SK-N-SH (cell line): ENCODE measurements around the gene PIGB. TPM values are rescaled to one million over a fixed set of nuclear protein-coding genes. Genes with fewer than 3 reads are reported as not detected.

Experiments
- CTCF ChIA-PET: fragments of 300-600, 350-600 bp; formaldehyde crosslinking; extraction: SDS; loops from one replicate; lab custom pipeline; 2021; lab: Yijun Ruan, JAX
- POLR2A ChIA-PET: fragments of 350-600 bp; sonication (Branson Sonifier 250); formaldehyde crosslinking; extraction: SDS; loops from one replicate; lab custom pipeline; 2020; ENCODE audit warnings: antibody characterized with exemption, inconsistent platforms; lab: Yijun Ruan, JAX
- DNase-seq: peaks from one replicate; pipeline ENCODE4 v3.0.0; 2012
- H2AFZ ChIP-seq: fragments of 200-600 bp; sonication (generic); 2 replicates; pipeline ENCODE4 v1.8.1; 2016; ENCODE audit warnings: antibody characterized with exemption, mild to moderate bottlenecking, low read depth
- H3F3A ChIP-seq: fragments of 200-600 bp; sonication (generic); replicated peaks from 2 replicates; pipeline ENCODE3; 2016; ENCODE audit warnings: antibody characterized with exemption, mild to moderate bottlenecking; ENCODE audit not compliant: insufficient read depth
- H3K27ac ChIP-seq, 2 experiments: fragments of 200-500 bp in 1 of 2; fragments of 200-600 bp in 1 of 2; sonication (Bioruptor generic) in 1 of 2; sonication (generic), shearing (Covaris generic) in 1 of 2; 2 replicates each; pipeline versions ENCODE4 v1.5.1 to v1.6.1; 2014 to 2016; ENCODE audit warnings: low read depth in 2 of 2, inconsistent platforms in 1 of 2, low read length in 1 of 2, mild to moderate bottlenecking in 1 of 2, mixed read lengths in 1 of 2
- H3K27me3 ChIP-seq: fragments of 200-600 bp; sonication (generic), shearing (Covaris generic); 2 replicates; pipeline ENCODE4 v1.6.1; 2016; ENCODE audit warnings: mixed run types; ENCODE audit not compliant: insufficient read depth
- H3K36me3 ChIP-seq, 2 experiments: fragments of 200-500 bp in 1 of 2; fragments of 200-600 bp in 1 of 2; sonication (Bioruptor generic) in 1 of 2; sonication (generic) in 1 of 2; replicated peaks in 1 of 2; 2 replicates each; pipeline versions ENCODE3 to v1.5.1; 2014 to 2016; ENCODE audit warnings: low read length in 1 of 2, mild to moderate bottlenecking in 1 of 2; ENCODE audit not compliant: insufficient read depth in 2 of 2, control insufficient read depth in 1 of 2
- H3K4me1 ChIP-seq, 2 experiments: fragments of 200-500 bp in 1 of 2; fragments of 200-600 bp in 1 of 2; sonication (Bioruptor generic) in 1 of 2; sonication (generic), shearing (Covaris generic) in 1 of 2; 2 replicates each; pipeline versions ENCODE4 v1.5.1 to v1.6.1; 2014 to 2016; ENCODE audit warnings: low read depth in 1 of 2, low read length in 1 of 2, mixed run types in 1 of 2; ENCODE audit not compliant: insufficient read depth in 2 of 2, control insufficient read depth in 1 of 2
- H3K4me2 ChIP-seq: fragments of 200-600 bp; sonication (generic), shearing (Covaris generic); 2 replicates; pipeline ENCODE4 v1.6.1; 2017; ENCODE audit warnings: mixed run types
- H3K4me3 ChIP-seq, 2 experiments: fragments of 200-500 bp in 1 of 2; fragments of 200-600 bp in 1 of 2; sonication (Bioruptor generic) in 1 of 2; sonication (generic), shearing (Covaris generic) in 1 of 2; 2 replicates each; pipeline versions ENCODE4 v1.5.1 to v1.8.1; 2014 to 2016; ENCODE audit warnings: low read depth in 2 of 2, inconsistent platforms in 1 of 2, low read length in 1 of 2, mild to moderate bottlenecking in 1 of 2, mixed read lengths in 1 of 2, moderate library complexity in 1 of 2
- H3K79me2 ChIP-seq: fragments of 200-600 bp; sonication (generic); 2 replicates; pipeline ENCODE4 v1.8.1; 2017; ENCODE audit warnings: mild to moderate bottlenecking; ENCODE audit not compliant: insufficient read depth
- H3K9ac ChIP-seq: fragments of 200-600 bp; sonication (generic); 2 replicates; pipeline ENCODE4 v1.6.1; 2017; ENCODE audit warnings: mixed run types
- H3K9me2 ChIP-seq: fragments of 200-600 bp; sonication (generic); 2 replicates; pipeline ENCODE4 v1.6.1; 2017; ENCODE audit warnings: mixed run types
- H3K9me3 ChIP-seq: fragments of 200-600 bp; sonication (generic); 2 replicates; pipeline ENCODE4 v1.6.1; 2017; ENCODE audit warnings: mixed run types, mild to moderate bottlenecking, moderate library complexity
- H4K20me1 ChIP-seq: fragments of 200-600 bp; sonication (generic); 2 replicates; pipeline ENCODE4 v1.6.1; 2017; ENCODE audit warnings: mild to moderate bottlenecking, mixed run types; ENCODE audit not compliant: insufficient read depth
- ELF1 ChIP-seq: IDR thresholded peaks from 2 replicates; pipeline ENCODE4 v1.4.0; 2012
- EP300 ChIP-seq, 2 experiments: IDR thresholded peaks; 2 replicates each; pipeline versions ENCODE4 v1.4.0 to v1.6.1; 2012; ENCODE audit warnings: borderline replicate concordance in 1 of 2, low read depth in 1 of 2, low read length in 1 of 2
- FOXJ3 ChIP-seq: sonication (generic); formaldehyde crosslinking; IDR thresholded peaks from 2 replicates; pipeline ENCODE4 v1.5.1; 2020; ENCODE audit warnings: mild to moderate bottlenecking, missing genetic modification reagents
- GATA2 ChIP-seq: sonication (generic); formaldehyde crosslinking; IDR thresholded peaks from 2 replicates; pipeline ENCODE4 v1.5.0; 2020; ENCODE audit warnings: mild to moderate bottlenecking, missing genetic modification reagents
- MEF2A ChIP-seq: IDR thresholded peaks from 2 replicates; pipeline ENCODE4 v1.4.0; 2012; ENCODE audit warnings: low read depth, borderline replicate concordance
- RCOR1 ChIP-seq: fragments of 150-350 bp; IDR thresholded peaks from 2 replicates; pipeline ENCODE4 v1.6.1; 2017; ENCODE audit warnings: antibody characterized with exemption, low read length
- RXRA ChIP-seq: IDR thresholded peaks from 2 replicates; pipeline ENCODE4 v1.4.0; 2012; ENCODE audit warnings: low read depth, mild to moderate bottlenecking, borderline replicate concordance
- SIN3A ChIP-seq: IDR thresholded peaks from 2 replicates; pipeline ENCODE4 v1.6.1; 2012; ENCODE audit warnings: low read depth, mild to moderate bottlenecking, low read length, moderate library complexity, borderline replicate concordance
- SMC3 ChIP-seq: IDR thresholded peaks from 2 replicates; pipeline ENCODE4 v1.6.1; 2012; ENCODE audit warnings: low read depth, low read length, improper control_type of control experiment
- TAF1 ChIP-seq: IDR thresholded peaks from 2 replicates; pipeline ENCODE4 v1.6.1; 2012; ENCODE audit warnings: low read depth, mild to moderate bottlenecking, low read length, moderate library complexity, borderline replicate concordance
- TCF12 ChIP-seq: IDR thresholded peaks from 2 replicates; pipeline ENCODE4 v1.4.0; 2012
- WGBS: methylation state at CpG from one replicate; pipeline ENCODE4 v1.1.6; 2017; ENCODE audit warnings: low lambda C conversion rate; 5-methylcytosine and 5-hydroxymethylcytosine counted together
- polyA plus RNA-seq, 3 experiments: library from polyadenylated mRNA; depleted of rRNA; stranded (reverse); fragments of >200 nt; gene quantifications; 2 replicates each; pipeline ENCODE4 v1.2.3, GENCODE V29; 2012
- TF ChIP-seq, protein P1 (sequence below): IDR thresholded peaks from 2 replicates; pipeline ENCODE4 v1.4.0; 2012; ENCODE audit warnings: low read depth
- TF ChIP-seq, protein P2 (sequence below): fragments of 200-600 bp; sonication (generic); IDR thresholded peaks from 2 replicates; pipeline ENCODE4 v1.6.1; 2017; ENCODE audit warnings: antibody characterized with exemption, mild to moderate bottlenecking, moderate library complexity
- TF ChIP-seq, protein P3 (sequence below): fragments of 150-350 bp; IDR thresholded peaks from 2 replicates; pipeline ENCODE4 v1.6.1; 2017; ENCODE audit warnings: antibody characterized with exemption, low read length, low read depth, borderline replicate concordance
- TF ChIP-seq, protein P4 (sequence below): IDR thresholded peaks from 2 replicates; pipeline ENCODE4; 2012

Gene PIGB
- polyA plus RNA-seq, 1 of the 3 experiments (the other 2 are of a cell fraction), result 6.6 TPM

DNA sequence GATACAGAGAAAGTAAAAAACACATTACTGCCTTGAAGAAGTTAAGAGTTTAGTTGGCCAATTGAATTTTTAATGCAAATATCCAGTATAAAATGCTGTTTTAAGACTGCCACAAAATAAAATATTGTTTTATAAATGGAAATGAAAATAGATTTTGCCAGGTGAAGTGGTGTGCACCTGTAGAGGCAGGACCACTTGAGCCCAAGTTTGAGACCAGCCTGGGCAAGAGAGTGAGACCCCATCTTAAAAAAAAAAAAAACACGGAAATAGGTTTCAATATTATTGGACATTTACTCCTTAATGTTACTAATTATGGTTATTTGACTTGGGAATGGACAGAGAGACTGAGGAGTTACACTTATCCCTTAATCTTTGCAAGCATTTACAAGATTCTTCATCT lies 1.9 kb downstream of the PIGB start:
- peaks cover 0 to 3% of the 10 kb centered on the region in 2 experiments for H3K36me3 ChIP-seq
- no peak overlapping the region for H3K4me2 ChIP-seq
- H3K9me3 ChIP-seq, result no peaks in the 10 kb centered on the region
- H3K79me2 ChIP-seq, result peaks cover 40% of the 10 kb centered on the region
- H3F3A ChIP-seq, result no peaks in the 10 kb centered on the region
- no peak overlapping the region for H2AFZ ChIP-seq
- no peak overlapping the region for H3K27ac ChIP-seq
- 100% methylated on average over 1 of the region's 1 CpG for WGBS
- no peak for TF ChIP-seq SMC3
- no peak for TF ChIP-seq RXRA
- TF ChIP-seq, protein P1, sequence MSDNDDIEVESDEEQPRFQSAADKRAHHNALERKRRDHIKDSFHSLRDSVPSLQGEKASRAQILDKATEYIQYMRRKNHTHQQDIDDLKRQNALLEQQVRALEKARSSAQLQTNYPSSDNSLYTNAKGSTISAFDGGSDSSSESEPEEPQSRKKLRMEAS, result no peak
- TF ChIP-seq SIN3A, result no peak
- no peak for TF ChIP-seq TCF12
- TF ChIP-seq TAF1, result no peak
- TF ChIP-seq, protein P2, sequence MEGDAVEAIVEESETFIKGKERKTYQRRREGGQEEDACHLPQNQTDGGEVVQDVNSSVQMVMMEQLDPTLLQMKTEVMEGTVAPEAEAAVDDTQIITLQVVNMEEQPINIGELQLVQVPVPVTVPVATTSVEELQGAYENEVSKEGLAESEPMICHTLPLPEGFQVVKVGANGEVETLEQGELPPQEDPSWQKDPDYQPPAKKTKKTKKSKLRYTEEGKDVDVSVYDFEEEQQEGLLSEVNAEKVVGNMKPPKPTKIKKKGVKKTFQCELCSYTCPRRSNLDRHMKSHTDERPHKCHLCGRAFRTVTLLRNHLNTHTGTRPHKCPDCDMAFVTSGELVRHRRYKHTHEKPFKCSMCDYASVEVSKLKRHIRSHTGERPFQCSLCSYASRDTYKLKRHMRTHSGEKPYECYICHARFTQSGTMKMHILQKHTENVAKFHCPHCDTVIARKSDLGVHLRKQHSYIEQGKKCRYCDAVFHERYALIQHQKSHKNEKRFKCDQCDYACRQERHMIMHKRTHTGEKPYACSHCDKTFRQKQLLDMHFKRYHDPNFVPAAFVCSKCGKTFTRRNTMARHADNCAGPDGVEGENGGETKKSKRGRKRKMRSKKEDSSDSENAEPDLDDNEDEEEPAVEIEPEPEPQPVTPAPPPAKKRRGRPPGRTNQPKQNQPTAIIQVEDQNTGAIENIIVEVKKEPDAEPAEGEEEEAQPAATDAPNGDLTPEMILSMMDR, result no peak
- TF ChIP-seq, protein P3, sequence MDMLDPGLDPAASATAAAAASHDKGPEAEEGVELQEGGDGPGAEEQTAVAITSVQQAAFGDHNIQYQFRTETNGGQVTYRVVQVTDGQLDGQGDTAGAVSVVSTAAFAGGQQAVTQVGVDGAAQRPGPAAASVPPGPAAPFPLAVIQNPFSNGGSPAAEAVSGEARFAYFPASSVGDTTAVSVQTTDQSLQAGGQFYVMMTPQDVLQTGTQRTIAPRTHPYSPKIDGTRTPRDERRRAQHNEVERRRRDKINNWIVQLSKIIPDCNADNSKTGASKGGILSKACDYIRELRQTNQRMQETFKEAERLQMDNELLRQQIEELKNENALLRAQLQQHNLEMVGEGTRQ, result no peak
- TF ChIP-seq, protein P4, sequence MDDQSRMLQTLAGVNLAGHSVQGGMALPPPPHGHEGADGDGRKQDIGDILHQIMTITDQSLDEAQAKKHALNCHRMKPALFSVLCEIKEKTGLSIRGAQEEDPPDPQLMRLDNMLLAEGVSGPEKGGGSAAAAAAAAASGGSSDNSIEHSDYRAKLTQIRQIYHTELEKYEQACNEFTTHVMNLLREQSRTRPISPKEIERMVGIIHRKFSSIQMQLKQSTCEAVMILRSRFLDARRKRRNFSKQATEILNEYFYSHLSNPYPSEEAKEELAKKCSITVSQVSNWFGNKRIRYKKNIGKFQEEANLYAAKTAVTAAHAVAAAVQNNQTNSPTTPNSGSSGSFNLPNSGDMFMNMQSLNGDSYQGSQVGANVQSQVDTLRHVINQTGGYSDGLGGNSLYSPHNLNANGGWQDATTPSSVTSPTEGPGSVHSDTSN, result no peak
- no peak for TF ChIP-seq FOXJ3 (CRISPR knock-in tag)
- no peak for TF ChIP-seq RCOR1
- TF ChIP-seq EP300 (IDR thresholded peaks at IDR 0.05; ENCODE audit: borderline replicate concordance in 1 of 2, low read depth in 1 of 2, low read length in 1 of 2), result no peak
- TF ChIP-seq GATA2 (CRISPR knock-in tag), result no peak
- TF ChIP-seq MEF2A, result no peak
- TF ChIP-seq ELF1, result no peak
- ChIA-PET CTCF (no interaction called here), POLR2A (no interaction called here)
- H3K9me2 ChIP-seq, result no peaks in the 10 kb centered on the region
- H3K27me3 ChIP-seq, result no peaks in the 10 kb centered on the region
- H4K20me1 ChIP-seq, result no peaks in the 10 kb centered on the region
- peaks cover 4 to 6% of the 10 kb centered on the region in 2 experiments; a peak in 3 of 4 replicates for H3K4me1 ChIP-seq
- no peak for DNase-seq
- no peak overlapping the region for H3K9ac ChIP-seq
- no peak overlapping the region for H3K4me3 ChIP-seq
